ENCODE results near the gene FRMD4B.

The FRMD4B gene

DNA sequence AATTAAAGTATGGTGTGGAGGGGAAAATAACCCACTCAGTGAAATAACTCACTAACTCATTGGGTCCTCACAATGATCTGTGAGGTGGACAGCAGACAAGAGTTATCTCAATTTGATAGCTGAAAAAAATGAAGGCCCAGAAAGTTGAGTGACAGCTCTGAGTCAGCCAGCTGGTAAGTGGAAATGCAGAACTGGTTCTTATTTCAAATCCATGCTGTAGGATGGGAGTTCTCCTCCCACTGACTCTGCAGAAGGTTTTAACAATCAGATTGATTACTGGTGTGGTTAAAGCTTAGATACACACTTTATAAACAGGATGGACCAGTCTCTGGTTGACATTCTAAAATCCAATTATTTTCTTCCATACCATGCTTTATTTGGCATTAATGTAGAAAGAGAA lies 176.5 kb downstream of the FRMD4B start:
- Histone ChIP-seq H3K36me3 (ENCODE audit: insufficient read depth, low read length) (no peaks in the 10 kb centered on the region), H3F3A (ENCODE audit: insufficient read depth, low read length) (no peaks in the 10 kb centered on the region), H3K9ac (ENCODE audit: low read length) (no peak overlapping the region), H4K20me1 (ENCODE audit: insufficient read depth, low read length) (no peaks in the 10 kb centered on the region), H3K27me3 (ENCODE audit: insufficient read depth, low read length) (no peaks in the 10 kb centered on the region), H3K4me1 (ENCODE audit: insufficient read depth, low read length, severe bottlenecking) (no peaks in the 10 kb centered on the region), H3K9me2 (ENCODE audit: low read depth, low read length) (no peaks in the 10 kb centered on the region), H3K9me3 (ENCODE audit: low read length) (no peaks in the 10 kb centered on the region), H3K4me2 (ENCODE audit: low read length) (no peak overlapping the region), H2AFZ (ENCODE audit: low read length) (no peak overlapping the region), H3K79me2 (ENCODE audit: insufficient read depth, low read length) (no peaks in the 10 kb centered on the region), H3K4me3 (ENCODE audit: low read depth, low read length, poor library complexity, severe bottlenecking) (no peak overlapping the region), H3K27ac (ENCODE audit: low read depth, low read length, poor library complexity, severe bottlenecking) (no peak overlapping the region)
- TF ChIP-seq EZH2 (IDR thresholded peaks at IDR 0.05; ENCODE audit: borderline replicate concordance, low read length), result no peak
- TF ChIP-seq, protein P1, sequence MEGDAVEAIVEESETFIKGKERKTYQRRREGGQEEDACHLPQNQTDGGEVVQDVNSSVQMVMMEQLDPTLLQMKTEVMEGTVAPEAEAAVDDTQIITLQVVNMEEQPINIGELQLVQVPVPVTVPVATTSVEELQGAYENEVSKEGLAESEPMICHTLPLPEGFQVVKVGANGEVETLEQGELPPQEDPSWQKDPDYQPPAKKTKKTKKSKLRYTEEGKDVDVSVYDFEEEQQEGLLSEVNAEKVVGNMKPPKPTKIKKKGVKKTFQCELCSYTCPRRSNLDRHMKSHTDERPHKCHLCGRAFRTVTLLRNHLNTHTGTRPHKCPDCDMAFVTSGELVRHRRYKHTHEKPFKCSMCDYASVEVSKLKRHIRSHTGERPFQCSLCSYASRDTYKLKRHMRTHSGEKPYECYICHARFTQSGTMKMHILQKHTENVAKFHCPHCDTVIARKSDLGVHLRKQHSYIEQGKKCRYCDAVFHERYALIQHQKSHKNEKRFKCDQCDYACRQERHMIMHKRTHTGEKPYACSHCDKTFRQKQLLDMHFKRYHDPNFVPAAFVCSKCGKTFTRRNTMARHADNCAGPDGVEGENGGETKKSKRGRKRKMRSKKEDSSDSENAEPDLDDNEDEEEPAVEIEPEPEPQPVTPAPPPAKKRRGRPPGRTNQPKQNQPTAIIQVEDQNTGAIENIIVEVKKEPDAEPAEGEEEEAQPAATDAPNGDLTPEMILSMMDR (IDR thresholded peaks at IDR 0.05; ENCODE audit: low read length), result no peak

DNA sequence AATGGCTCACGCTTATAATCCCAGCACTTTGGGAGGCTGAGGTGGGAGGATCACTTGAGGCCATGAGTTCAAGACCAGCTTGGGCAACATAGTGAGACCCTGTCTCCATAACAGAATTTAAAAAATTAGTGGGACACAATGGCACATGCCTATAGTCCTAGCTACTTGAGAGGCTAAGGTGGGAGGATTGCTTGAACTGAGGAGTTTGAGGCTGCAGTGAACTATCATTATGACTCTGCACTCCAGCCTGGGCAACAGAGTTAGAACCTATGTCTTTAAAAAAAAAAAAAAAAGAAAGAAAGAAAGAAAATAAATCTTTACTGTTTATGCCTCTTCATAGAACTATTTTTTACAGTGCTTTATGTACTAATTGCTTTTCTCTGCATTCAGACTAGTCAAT lies 178.9 kb downstream of the FRMD4B start:
- no peak for TF ChIP-seq EZH2 (IDR thresholded peaks at IDR 0.05; ENCODE audit: borderline replicate concordance, low read length)
- TF ChIP-seq, protein P1 (IDR thresholded peaks at IDR 0.05; ENCODE audit: low read length), result no peak
- Histone ChIP-seq H3K4me2 (ENCODE audit: low read length) (no peak overlapping the region), H3K4me3 (ENCODE audit: low read depth, low read length, poor library complexity, severe bottlenecking) (no peak overlapping the region), H4K20me1 (ENCODE audit: insufficient read depth, low read length) (no peaks in the 10 kb centered on the region), H3K9ac (ENCODE audit: low read length) (no peak overlapping the region), H3K36me3 (ENCODE audit: insufficient read depth, low read length) (no peaks in the 10 kb centered on the region), H3K9me3 (ENCODE audit: low read length) (no peaks in the 10 kb centered on the region), H3F3A (ENCODE audit: insufficient read depth, low read length) (no peaks in the 10 kb centered on the region), H3K27me3 (ENCODE audit: insufficient read depth, low read length) (no peaks in the 10 kb centered on the region), H3K27ac (ENCODE audit: low read depth, low read length, poor library complexity, severe bottlenecking) (no peak overlapping the region), H3K4me1 (ENCODE audit: insufficient read depth, low read length, severe bottlenecking) (no peaks in the 10 kb centered on the region), H2AFZ (ENCODE audit: low read length) (no peak overlapping the region), H3K79me2 (ENCODE audit: insufficient read depth, low read length) (no peaks in the 10 kb centered on the region), H3K9me2 (ENCODE audit: low read depth, low read length) (no peaks in the 10 kb centered on the region)

DNA sequence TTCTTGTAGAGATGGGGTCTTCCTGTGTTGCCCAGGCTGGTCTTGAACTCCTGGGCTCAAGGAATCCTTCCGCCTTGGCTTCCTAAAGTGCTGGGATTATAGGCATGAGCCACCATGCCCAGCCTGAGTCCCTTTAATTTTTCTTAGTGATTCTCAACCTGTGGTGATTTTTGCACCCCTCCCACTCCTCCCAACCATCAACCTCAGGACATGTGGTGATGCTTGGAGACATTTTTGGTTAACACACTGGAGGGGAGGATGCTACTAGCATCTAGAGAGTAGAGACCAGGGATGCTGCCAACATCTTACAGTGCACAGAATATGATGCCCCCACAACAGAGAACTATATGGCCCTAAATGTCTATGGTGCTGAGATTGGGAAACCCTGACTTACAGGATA lies 180.5 kb downstream of the FRMD4B start:
- TF ChIP-seq, protein P1 (IDR thresholded peaks at IDR 0.05; ENCODE audit: low read length), result no peak
- TF ChIP-seq EZH2 (IDR thresholded peaks at IDR 0.05; ENCODE audit: borderline replicate concordance, low read length), result no peak
- H3K27me3 ChIP-seq (ENCODE audit: insufficient read depth, low read length), result no peaks in the 10 kb centered on the region
- no peak overlapping the region for H3K9ac ChIP-seq (ENCODE audit: low read length)
- no peaks in the 10 kb centered on the region for H3K79me2 ChIP-seq (ENCODE audit: insufficient read depth, low read length)
- H3K27ac ChIP-seq (ENCODE audit: low read depth, low read length, poor library complexity, severe bottlenecking), result no peak overlapping the region
- H2AFZ ChIP-seq (ENCODE audit: low read length), result no peak overlapping the region
- H3K4me3 ChIP-seq (ENCODE audit: low read depth, low read length, poor library complexity, severe bottlenecking), result no peak overlapping the region
- no peaks in the 10 kb centered on the region for H4K20me1 ChIP-seq (ENCODE audit: insufficient read depth, low read length)
- H3F3A ChIP-seq (ENCODE audit: insufficient read depth, low read length), result no peaks in the 10 kb centered on the region
- no peaks in the 10 kb centered on the region for H3K36me3 ChIP-seq (ENCODE audit: insufficient read depth, low read length)
- no peaks in the 10 kb centered on the region for H3K9me2 ChIP-seq (ENCODE audit: low read depth, low read length)
- H3K9me3 ChIP-seq (ENCODE audit: low read length), result no peaks in the 10 kb centered on the region
- no peaks in the 10 kb centered on the region for H3K4me1 ChIP-seq (ENCODE audit: insufficient read depth, low read length, severe bottlenecking)
- no peak overlapping the region for H3K4me2 ChIP-seq (ENCODE audit: low read length)

Data from OCI-LY1 (cell line).